Vagina (tissue), 2 donors: ENCODE measurements around the gene DHX38.

Experiments used
- CTCF ChIP-seq, 3 experiments: fragments of 450-650 bp in 2 of 3; fragments of 200-600 bp in 1 of 3; sonication (generic) in 1 of 3; IDR thresholded peaks; one replicate each; pipeline ENCODE4 v1.5.1; 2017 to 2019; ENCODE audit warnings: antibody characterized with exemption in 3 of 3, mild to moderate bottlenecking in 2 of 3, moderate library complexity in 2 of 3
- POLR2A ChIP-seq, 2 donors: fragments of 450-650 bp; IDR thresholded peaks; one replicate each; pipeline ENCODE4 v1.6.1; 2017; ENCODE audit warnings: antibody characterized with exemption in 2 of 2, mild to moderate bottlenecking in 2 of 2, moderate library complexity in 2 of 2
- POLR2AphosphoS5 ChIP-seq, 2 donors: sonication (generic); formaldehyde crosslinking; IDR thresholded peaks; one replicate each; pipeline ENCODE4 v1.9.0; 2017; ENCODE audit warnings: antibody characterized with exemption in 2 of 2, mild to moderate bottlenecking in 2 of 2, low read depth in 1 of 2; ENCODE audit not compliant: insufficient read depth in 1 of 2

- TF ChIP-seq POLR2A (IDR thresholded peaks at IDR 0.05) (no peak), CTCF (IDR thresholded peaks at IDR 0.05) (no peak), POLR2AphosphoS5 (IDR thresholded peaks at IDR 0.05; ENCODE audit: insufficient read depth in 1 of 2, low read depth in 1 of 2) (no peak)
These were observed 11.3 kb downstream of the DHX38 start for GRCh38 chr16:72104905-72105304.
